K562 (cell line): ENCODE data around the gene LY6G6F. TPM values are rescaled to one million over a fixed set of nuclear protein-coding genes. Genes with fewer than 3 reads are reported as not detected.

ENCODE experiments used
- AFF1 ChIP-seq, 2 experiments: fragments of 450-650 bp; IDR thresholded peaks; 2 replicates each; pipeline ENCODE4 v1.6.1; 2018; ENCODE audit warnings: mild to moderate bottlenecking in 2 of 2, low read depth in 1 of 2; ENCODE audit not compliant: partially characterized antibody in 2 of 2
- CREB3 ChIP-seq: fragments of 450-650 bp; conservative IDR thresholded peaks from 2 replicates; pipeline ENCODE4 v1.6.1; 2016; ENCODE audit warnings: missing genetic modification characterization, low read depth, mild to moderate bottlenecking, missing compliant biosample characterization, moderate library complexity
- CXXC5 ChIP-seq: fragments of 250-450 bp; sonication (Bioruptor Pico); IDR thresholded peaks from 2 replicates; pipeline ENCODE4 v1.8.0; 2022; ENCODE audit warnings: inconsistent platforms, mild to moderate bottlenecking, moderate library complexity
- DPF2 ChIP-seq: fragments of 450-650 bp; IDR thresholded peaks from 2 replicates; pipeline ENCODE4 v1.6.1; 2016
- HNRNPUL1 ChIP-seq: fragments of 200-400 bp; formaldehyde crosslinking; IDR thresholded peaks from 2 replicates; pipeline ENCODE4 v1.6.1; 2017; ENCODE audit warnings: low read length
- ILF3 ChIP-seq: fragments of 450-650 bp; IDR thresholded peaks from 2 replicates; pipeline ENCODE4 v1.6.1; 2018; ENCODE audit warnings: antibody characterized with exemption, mild to moderate bottlenecking, moderate library complexity, borderline replicate concordance
- MCM3 ChIP-seq: fragments of 450-650 bp; IDR thresholded peaks from 2 replicates; pipeline ENCODE4 v1.6.1; 2016
- NFRKB ChIP-seq: fragments of 450-650 bp; IDR thresholded peaks from 2 replicates; pipeline ENCODE4 v1.6.1; 2016; ENCODE audit warnings: low read depth
- THRB ChIP-seq: fragments of 450-650 bp; formaldehyde crosslinking; conservative IDR thresholded peaks from 2 replicates; pipeline ENCODE4 v1.4.0; 2022; ENCODE audit warnings: mild to moderate bottlenecking, missing genetic modification characterization
- YY1 ChIP-seq, 3 experiments: IDR thresholded peaks; 2 replicates each; pipeline ENCODE4 v1.6.1; 2011; ENCODE audit warnings: low read length in 2 of 3, mild to moderate bottlenecking in 2 of 3, moderate library complexity in 2 of 3, borderline replicate concordance in 1 of 3, control low read depth in 1 of 3, low read depth in 1 of 3; ENCODE audit not compliant: insufficient read depth in 3 of 3, insufficient replicate concordance in 2 of 3, control insufficient read depth in 1 of 3, insufficient read length in 1 of 3; ENCODE audit errors: extremely low read depth in 1 of 3
- ZBTB7A ChIP-seq: IDR thresholded peaks from 2 replicates; pipeline ENCODE4 v1.6.1; 2011; ENCODE audit warnings: low read depth, mild to moderate bottlenecking, low read length, moderate library complexity, borderline replicate concordance; ENCODE audit not compliant: control insufficient read depth
- ZFP1 ChIP-seq: fragments of 450-650 bp; formaldehyde crosslinking; IDR thresholded peaks from 2 replicates; pipeline ENCODE4 v1.4.0; 2020; ENCODE audit warnings: mild to moderate bottlenecking, mixed read lengths
- ZFX ChIP-seq: sonication (generic); formaldehyde crosslinking; IDR thresholded peaks from 2 replicates; pipeline ENCODE4 v1.8.0; 2022; ENCODE audit warnings: mild to moderate bottlenecking, missing genetic modification reagents, moderate library complexity
- ZKSCAN8 ChIP-seq: fragments of 200-800 bp; sonication (Bioruptor generic); IDR thresholded peaks from 2 replicates; pipeline ENCODE4 v1.6.1; 2016; ENCODE audit warnings: missing genetic modification characterization, missing compliant biosample characterization
- ZNF354B ChIP-seq: fragments of 250-450 bp; sonication (Bioruptor Pico); IDR thresholded peaks from 2 replicates; pipeline ENCODE4 v1.4.0; 2020
- polyA plus RNA-seq, 8 experiments: library from polyadenylated mRNA; depleted of rRNA in 4 of 8; stranded (reverse) in 5 of 8; unstranded in 3 of 8; fragments of >200 nt; fragmentation: Nextera tagmentation in 2 of 8; fragmentation: Illumina TruSeq in 1 of 8; extraction: Ambion mirVana in 2 of 8; extraction: Trizol in 1 of 8; gene quantifications; 2 replicates each; pipeline versions ENCODE4 v1.2.1 to v1.2.3, GENCODE V29; 2011 to 2014; ENCODE audit warnings: inconsistent platforms in 1 of 8, missing spikeins in 1 of 8
- total RNA-seq, 7 experiments: library from RNA; depleted of rRNA in 6 of 7; stranded (reverse); fragments of >200 nt in 6 of 7; fragmentation: Illumina TruSeq in 2 of 7; extraction: Trizol in 2 of 7; gene quantifications; 2 replicates each; pipeline versions ENCODE4 v1.2.1 to v1.2.3, GENCODE V29; 2011 to 2021; ENCODE audit warnings: low replicate concordance in 1 of 7
- TF ChIP-seq, protein P1 (sequence below): sonication (generic); formaldehyde crosslinking; IDR thresholded peaks from 2 replicates; pipeline ENCODE4 v1.8.0; 2022; ENCODE audit warnings: missing genetic modification reagents, mild to moderate bottlenecking, moderate library complexity, borderline replicate concordance
- TF ChIP-seq, protein P2 (sequence below): fragments of 450-650 bp; IDR thresholded peaks from 2 replicates; pipeline ENCODE4 v1.6.1; 2014; ENCODE audit warnings: low read depth, mild to moderate bottlenecking, moderate library complexity, borderline replicate concordance

Gene LY6G6F
- total and polyA plus RNA-seq, 9 of the 15 experiments (the other 6 are each of a cell fraction or from before 2014, with no cell fraction given), result 0.14 to 0.50 (median 0.28) TPM; not detected in 2

DNA sequence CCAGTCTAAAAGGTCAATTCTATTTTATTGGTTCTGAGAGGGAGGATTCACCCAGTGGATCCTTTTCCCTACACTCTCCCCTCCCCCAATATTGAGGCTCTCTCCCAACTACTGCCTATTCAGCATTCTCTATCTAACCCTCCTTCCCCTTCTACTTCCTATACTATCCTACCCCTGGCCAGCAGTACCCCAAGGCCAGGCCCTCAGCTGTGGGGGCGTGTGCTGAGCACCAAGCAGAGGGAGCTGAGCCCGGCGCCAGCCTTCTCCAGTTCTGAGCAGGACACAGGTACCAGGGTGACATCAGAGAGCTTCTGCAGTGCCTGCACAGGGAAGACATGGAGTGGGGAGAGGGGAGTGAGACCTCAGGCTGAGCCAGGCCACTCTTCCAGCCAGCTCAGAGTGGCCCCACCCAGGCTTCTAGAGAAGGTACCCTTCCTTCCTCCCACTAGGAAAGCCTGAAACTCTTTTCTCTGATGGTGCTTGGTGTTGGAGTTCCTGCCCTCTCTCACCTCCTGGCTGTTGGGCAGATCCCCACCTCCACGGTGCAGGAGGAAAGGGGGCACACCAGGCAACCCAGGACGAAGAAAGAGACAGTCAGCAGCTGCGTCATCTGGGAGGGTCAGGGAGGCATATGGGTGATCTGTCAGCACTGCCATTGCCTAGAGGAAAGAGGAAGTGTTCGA is 20.5 kb downstream of the LY6G6F start (continued):
- peak; percentile 77; the same call in 1 of the 2 replicates for TF ChIP-seq THRB (CRISPR knock-in tag)
- TF ChIP-seq MCM3, result no peak
- TF ChIP-seq ZFX (CRISPR knock-in tag), result no peak
- TF ChIP-seq ZNF354B (CRISPR knock-in tag), result no peak
- peak; percentile 71 for TF ChIP-seq CREB3
- TF ChIP-seq NFRKB, result no peak
- TF ChIP-seq ZFP1 (CRISPR knock-in tag), result no peak
- no peak for TF ChIP-seq ILF3
- TF ChIP-seq YY1 (IDR thresholded peaks at IDR 0.05; ENCODE audit: borderline replicate concordance in 1 of 3, control insufficient read depth in 1 of 3, extremely low read depth in 1 of 3, insufficient read depth in 3 of 3, insufficient read length in 1 of 3, insufficient replicate concordance in 2 of 3, low read depth in 1 of 3, low read length in 2 of 3), result peak in 1 of 3 experiments; percentile 48
- peak; percentile 59; the same call in 1 of the 2 replicates for TF ChIP-seq HNRNPUL1
- TF ChIP-seq, protein P1, sequence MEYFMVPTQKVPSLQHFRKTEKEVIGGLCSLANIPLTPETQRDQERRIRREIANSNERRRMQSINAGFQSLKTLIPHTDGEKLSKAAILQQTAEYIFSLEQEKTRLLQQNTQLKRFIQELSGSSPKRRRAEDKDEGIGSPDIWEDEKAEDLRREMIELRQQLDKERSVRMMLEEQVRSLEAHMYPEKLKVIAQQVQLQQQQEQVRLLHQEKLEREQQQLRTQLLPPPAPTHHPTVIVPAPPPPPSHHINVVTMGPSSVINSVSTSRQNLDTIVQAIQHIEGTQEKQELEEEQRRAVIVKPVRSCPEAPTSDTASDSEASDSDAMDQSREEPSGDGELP (CRISPR knock-in tag), result no peak
- TF ChIP-seq ZKSCAN8, result no peak
- peak; percentile 46 for TF ChIP-seq CXXC5 (CRISPR knock-in tag)
- TF ChIP-seq, protein P2, sequence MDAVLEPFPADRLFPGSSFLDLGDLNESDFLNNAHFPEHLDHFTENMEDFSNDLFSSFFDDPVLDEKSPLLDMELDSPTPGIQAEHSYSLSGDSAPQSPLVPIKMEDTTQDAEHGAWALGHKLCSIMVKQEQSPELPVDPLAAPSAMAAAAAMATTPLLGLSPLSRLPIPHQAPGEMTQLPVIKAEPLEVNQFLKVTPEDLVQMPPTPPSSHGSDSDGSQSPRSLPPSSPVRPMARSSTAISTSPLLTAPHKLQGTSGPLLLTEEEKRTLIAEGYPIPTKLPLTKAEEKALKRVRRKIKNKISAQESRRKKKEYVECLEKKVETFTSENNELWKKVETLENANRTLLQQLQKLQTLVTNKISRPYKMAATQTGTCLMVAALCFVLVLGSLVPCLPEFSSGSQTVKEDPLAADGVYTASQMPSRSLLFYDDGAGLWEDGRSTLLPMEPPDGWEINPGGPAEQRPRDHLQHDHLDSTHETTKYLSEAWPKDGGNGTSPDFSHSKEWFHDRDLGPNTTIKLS, result no peak
- no peak for TF ChIP-seq AFF1 (IDR thresholded peaks at IDR 0.05; ENCODE audit: low read depth in 1 of 2, partially characterized antibody in 2 of 2)
- peak; percentile 55; the same call in 1 of the 2 replicates for TF ChIP-seq ZBTB7A
- TF ChIP-seq DPF2, result no peak; the same call in 1 of the 2 replicates
